LNCaP clone FGC (cell line): ENCODE measurements around the gene LIMK1.

Experiments used
- DNase-seq: peaks from one replicate; pipeline ENCODE4 v3.0.0-alpha.2; 2011; ENCODE audit warnings: low read depth
- H3K4me3 ChIP-seq: 2 replicates; pipeline ENCODE4 v1.5.1; 2011; ENCODE audit warnings: mild to moderate bottlenecking, low read depth, low read length, control low read depth
- TF ChIP-seq, protein P1 (sequence below): IDR thresholded peaks from 2 replicates; pipeline ENCODE4 v1.5.1; 2012; ENCODE audit warnings: mild to moderate bottlenecking; ENCODE audit not compliant: control insufficient read depth, insufficient read depth; ENCODE audit errors: extremely low read depth

Gene LIMK1

DNA sequence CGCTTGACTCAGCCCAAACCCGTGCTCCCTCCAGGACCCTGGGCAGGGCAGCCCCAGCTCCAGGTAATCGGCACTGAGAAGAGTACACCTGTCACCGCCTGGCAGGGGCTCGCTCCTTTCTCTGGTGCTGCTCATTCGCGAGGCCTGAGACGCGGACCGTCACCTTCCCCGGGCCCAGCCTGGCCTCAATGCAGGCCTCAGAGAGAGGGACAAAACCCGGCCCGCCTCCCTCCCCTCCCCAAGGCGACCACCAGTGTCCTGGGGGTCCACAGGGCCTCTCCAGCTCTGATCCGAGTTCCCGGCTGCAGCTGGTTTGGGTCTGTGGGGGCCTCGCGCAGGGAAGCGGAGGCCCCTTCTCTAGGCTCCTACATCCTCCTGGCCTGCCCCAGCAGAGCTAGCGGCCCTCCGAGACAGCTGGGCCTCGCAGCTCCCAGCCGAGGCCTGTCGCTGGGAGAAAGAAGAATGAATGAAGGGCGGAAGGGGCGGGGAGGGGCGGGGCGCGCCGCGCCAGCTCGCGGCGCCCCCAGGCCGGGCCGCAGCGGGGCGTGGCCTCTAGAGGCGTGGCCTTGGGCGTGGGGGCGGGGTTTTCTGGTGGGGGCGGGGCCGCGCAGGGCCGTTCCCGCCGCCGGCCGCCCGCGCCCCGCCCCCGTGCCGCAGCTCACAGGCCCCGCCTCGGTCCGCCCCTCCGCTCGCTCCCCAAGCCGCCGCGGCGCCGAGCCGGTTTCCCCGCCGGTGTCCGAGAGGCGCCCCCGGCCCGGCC, at the start of gene LIMK1:
LIMK1 (plus strand) TSS at position 688 of the 760 bp plus-strand sequence. CDS start 187 bp downstream, outside the sequence.
- TF ChIP-seq, protein P1, sequence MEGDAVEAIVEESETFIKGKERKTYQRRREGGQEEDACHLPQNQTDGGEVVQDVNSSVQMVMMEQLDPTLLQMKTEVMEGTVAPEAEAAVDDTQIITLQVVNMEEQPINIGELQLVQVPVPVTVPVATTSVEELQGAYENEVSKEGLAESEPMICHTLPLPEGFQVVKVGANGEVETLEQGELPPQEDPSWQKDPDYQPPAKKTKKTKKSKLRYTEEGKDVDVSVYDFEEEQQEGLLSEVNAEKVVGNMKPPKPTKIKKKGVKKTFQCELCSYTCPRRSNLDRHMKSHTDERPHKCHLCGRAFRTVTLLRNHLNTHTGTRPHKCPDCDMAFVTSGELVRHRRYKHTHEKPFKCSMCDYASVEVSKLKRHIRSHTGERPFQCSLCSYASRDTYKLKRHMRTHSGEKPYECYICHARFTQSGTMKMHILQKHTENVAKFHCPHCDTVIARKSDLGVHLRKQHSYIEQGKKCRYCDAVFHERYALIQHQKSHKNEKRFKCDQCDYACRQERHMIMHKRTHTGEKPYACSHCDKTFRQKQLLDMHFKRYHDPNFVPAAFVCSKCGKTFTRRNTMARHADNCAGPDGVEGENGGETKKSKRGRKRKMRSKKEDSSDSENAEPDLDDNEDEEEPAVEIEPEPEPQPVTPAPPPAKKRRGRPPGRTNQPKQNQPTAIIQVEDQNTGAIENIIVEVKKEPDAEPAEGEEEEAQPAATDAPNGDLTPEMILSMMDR, result no peak
- DNase-seq, result no peak
- peak within 1 kb of the TSS; percentile 75 for H3K4me3 ChIP-seq

DNA sequence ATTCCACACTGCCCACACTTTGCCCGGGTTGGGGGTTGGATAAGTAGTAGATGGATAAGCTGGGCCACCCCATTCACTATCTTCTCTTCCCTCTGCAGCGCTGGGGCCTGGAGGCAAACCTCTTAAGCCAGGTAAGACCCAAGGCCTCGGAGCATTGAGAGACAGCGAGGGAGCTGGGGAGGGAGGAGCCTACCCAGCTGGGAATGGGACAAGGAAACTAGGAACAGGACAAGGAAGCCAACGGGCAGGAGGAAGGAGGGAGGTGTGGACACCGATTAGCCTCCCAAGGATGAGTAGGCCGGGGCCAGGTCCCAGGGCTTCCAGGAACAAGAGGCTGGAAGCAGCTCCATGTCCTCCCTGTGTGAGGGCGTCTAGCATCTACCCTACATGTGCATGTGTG, 46.0 kb upstream of the LIMK1 start:
- H3K4me3 ChIP-seq, result no peak overlapping the region
- TF ChIP-seq, protein P1, result no peak
- no peak for DNase-seq

DNA sequence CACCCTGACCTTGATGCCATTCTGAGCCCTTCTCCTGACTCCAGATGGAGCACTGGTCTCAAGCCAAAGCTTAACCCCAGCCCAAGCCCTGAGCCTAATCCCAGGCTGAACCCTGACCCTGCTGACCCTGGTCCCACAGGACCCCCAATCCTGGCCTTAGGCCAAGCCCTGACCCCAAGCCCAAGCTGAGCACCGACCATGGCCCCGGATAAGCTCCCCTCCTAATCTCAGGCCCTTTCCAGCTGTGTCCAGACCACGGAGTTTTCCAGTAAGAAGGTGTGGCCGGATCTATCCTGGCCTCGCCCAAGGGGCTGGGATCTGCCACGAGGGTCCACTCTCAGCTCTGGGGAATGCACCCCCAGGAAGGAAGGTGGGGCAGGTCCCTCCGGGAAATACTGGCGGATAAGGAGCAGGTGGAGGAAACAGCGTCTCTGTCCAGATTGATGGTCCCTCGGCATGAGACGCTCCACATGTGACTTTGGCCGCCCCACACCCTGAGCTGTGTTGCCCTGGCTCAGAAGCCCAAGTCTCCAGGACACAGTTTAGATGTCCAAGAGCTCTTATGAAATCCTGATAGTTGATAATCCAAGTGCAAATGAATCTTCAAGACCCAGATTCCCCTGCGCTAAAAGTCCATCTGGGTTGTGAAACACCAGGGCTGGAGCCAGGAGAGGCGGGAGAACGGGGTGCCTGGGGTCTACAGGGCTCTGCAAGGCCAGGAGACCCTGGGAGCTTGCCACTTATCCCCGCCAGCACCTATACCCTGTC, 45.2 kb upstream of the LIMK1 start:
- no peak for DNase-seq
- H3K4me3 ChIP-seq, result no peak overlapping the region
- TF ChIP-seq, protein P1, result no peak

DNA sequence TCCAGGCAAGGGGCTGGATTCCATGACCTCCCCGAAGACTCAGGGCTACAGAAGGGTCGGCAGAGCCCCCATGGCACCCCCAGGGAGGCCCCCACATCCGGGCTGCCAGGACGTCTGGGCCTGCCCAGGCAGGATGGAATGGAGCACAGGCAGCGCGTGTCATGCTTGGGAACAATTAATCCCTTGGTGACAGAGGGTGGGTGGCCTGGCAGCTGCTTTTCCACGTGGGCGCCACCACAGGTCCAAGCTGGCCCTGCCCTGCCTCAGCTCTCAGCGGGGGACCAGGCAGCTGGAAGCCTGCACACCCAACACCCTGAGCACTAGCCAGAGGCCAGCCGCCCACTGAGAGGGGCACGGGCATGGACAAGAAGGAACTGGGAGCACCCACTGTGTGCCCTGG, 44.3 kb upstream of the LIMK1 start:
- DNase-seq, result no peak
- H3K4me3 ChIP-seq, result no peak overlapping the region
- TF ChIP-seq, protein P1, result no peak

DNA sequence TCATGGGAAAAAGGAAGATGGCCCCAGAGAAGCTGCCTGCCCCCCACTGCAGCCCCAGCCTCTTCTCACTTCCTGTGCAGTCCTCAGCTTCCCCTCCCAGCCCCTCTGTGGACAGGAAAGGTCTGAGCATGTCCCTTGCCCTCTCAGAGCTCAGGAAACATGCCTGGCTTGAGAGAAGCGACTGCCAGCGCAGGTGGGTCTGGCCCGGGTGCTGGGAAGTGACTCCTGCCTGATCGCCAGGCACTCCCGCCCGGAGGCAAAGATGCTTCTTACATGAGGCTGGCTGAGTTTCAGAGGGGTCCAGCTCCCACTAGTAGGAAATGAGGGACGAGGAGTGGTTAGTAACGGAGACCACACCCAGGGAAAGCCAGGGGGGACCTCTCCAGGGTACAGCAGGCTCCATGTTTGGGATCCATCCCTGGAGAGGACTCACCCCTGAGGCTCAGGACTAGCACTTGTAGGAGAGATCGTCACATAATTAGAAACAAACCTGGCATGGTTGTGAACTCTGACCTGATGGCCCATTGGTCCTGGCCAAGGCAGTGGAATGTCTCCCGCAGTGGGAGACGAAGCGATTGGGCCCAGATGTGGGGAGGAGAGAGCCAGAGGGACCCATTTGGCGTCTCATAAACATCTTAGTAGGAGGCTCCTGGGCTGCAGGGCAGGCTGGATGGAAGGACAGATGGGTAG, 43.4 kb upstream of the LIMK1 start:
- no peak overlapping the region for H3K4me3 ChIP-seq
- TF ChIP-seq, protein P1, result no peak
- no peak for DNase-seq

DNA sequence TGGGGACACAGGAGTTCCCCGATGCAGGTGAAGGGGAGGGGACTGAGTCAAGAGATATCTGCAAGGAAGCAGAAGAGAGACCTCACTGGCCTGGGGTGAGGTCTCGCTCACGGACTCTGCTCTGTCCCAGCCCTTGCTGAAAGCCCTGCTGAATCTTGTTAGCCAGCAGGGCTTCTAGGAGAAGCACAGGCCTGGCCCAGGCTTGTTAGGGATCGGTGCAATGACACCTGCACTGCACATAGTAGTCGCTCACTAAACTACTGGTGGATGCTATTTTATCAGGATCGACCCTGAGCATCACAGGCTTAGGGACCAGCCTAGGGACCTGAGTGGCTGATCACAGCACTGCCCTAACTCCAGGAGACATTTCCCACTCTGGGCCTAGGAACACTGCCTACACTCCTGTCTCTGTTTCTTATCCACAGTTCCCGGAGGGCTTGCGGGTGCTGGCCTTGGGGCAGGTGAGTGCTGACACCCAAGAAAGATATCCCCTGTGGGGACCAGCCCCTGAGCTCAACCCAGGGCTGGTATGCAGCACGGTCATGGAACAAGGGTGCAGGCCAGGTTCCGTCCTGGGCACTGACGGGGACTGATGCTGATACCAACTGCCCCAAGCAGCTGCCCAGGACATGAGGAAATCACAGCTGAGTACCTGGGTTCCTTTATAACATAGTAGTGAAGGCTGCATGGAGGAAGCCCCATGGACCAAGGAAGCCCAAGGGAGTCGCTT, 42.6 kb upstream of the LIMK1 start:
- no peak for DNase-seq
- no peak overlapping the region for H3K4me3 ChIP-seq
- TF ChIP-seq, protein P1, result no peak
